T-helper 2 cell treated with Interferon-gamma antibody and Interleukin-4, amounts not matched to agents 100 ng/mL and 5 ng/mL, for 36 hours (primary cell): ENCODE data around the gene TBC1D8. TPM values are rescaled to one million over a fixed set of nuclear protein-coding genes. Genes with fewer than 3 reads are reported as not detected.
"Not testable (repeated sequence)": the region's sequence is repeated elsewhere in the genome, so short reads cannot be mapped to it uniquely, and the experiment has no call there.

ENCODE experiments used
- intact Hi-C: fragments of 100-400 bp; cut with micrococcal nuclease; formaldehyde crosslinking; loops from one replicate; pipeline ENCODE4 v1.15.1; 2023
- total RNA-seq: library from RNA; stranded (reverse); gene quantifications from 2 replicates; pipeline ENCODE4 v1.2.3, GENCODE V29; 2022

Gene TBC1D8
- total RNA-seq, 1 donor from 2014 or later: 0.66 TPM

DNA sequence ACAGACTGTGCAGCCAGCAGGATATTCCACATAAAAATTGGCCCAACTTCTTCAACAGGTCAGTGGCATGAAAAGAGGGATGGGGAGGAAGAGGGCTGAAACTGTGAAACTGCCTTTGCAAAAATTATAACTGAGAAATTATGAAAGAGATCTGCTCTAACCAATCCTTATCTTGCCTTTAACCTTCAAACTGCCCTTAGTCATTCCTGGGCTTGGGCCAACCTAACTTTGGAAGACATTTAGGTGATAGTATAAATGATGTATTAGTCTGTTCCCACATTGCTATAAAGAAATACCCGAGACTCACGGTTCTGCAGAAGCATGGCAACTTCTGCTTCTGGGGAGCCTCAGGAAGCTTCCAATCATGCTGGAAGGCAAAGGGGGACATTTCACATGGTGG lies 74.6 kb downstream of the TBC1D8 start:
- intact Hi-C loops: no loop called here

DNA sequence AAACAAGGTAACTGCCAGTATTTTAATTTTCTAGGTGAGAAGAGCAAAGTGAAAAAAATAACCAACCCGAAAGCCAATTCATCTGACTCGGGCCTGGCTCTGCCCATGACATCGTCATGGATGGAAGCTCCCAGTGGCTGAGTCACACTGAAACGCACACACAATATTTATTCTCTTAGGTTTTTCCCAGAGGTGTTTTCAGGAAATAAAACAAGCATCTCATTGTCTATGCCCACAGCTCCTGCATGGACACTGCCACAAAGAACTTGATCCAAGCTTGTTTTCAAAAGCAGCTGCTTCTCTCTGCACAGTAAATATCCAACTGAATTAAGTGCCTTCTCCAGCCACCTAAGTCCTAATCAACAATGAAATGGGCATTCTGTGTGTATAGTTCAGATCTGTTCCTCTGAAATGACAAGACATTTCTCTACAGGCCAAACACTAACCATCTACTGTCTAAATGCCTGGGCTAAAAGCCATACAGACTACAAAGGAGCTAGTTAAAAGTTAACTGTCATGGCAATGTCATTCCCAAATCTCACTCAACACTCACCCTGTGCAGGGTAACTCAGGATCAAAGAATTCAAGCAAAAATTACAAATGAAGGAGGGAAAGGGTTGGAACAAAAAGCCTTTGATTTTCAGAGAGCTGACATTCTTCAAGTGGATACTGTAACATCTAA lies 86.2 kb downstream of the TBC1D8 start:
- intact Hi-C loops: no loop called here

DNA sequence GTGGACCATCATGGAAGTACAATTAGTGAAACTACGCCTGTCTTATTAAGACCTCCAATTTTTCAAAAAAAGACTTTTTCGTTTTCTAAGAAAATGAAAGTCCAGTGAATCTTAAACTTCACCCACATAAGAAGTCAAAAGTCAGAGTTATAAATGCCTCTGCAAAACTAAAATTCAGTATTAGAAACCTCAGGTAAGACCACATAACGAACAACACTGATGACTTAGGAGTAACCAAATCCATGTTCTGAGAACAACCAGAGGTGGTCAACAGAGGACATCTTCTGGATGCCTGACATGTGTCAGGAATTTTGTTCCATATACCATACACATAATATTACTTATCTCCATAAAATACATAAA lies 86.7 kb downstream of the TBC1D8 start:
- intact Hi-C loops: no loop called here

DNA sequence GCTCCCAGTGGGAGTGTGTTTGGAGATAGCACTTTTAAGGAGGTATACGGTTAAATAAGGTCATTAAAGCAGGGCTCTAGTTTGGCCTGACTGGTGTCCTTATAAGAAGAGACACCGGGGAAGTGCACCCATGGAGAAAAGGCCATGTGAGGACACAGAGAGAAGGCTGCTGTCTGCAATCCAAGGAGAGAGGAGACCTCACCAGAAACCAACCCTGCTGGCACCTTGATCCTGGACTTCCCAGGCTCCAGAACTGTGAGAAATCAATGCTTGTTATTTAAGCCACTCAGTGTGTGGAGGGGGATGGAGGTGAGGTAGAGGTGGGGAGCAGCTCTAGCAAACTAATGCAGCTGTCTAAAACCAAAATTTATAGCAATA lies 87.1 kb downstream of the TBC1D8 start:
- intact Hi-C loops: no loop called here

DNA sequence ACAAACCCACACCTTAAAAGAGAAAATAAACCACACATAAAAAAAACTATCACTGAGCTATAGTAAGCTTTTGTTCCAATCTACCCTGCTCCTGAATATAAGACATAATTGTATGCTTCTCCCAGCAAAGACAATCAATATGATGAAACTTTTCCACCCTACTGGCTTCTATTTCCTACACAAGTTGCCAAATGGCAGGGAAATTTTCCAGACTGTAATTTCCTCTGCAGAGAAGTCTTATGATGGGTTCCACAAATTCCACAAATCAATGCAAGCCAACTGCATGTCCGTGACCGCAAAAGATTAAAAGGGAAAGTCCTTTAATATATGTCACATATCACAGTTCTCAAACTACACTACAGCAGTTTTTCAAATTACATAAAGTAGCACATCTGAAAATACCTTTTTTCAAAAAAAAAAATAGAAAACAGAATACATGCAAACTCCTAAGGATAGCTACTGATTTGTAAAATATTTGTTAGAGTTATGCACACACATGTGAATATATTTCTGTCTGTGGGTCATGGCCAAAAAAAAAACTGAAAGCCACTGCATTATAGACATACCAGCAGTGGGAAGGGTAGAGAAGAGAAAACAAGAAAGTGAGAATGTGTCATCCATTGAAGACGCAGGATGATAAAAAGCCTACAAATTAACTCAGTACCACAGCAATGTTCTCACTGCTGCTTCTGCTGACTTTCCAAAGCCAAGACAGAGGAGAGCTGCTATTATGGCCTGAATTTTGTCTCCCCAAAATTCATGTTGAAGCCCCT lies 87.6 kb downstream of the TBC1D8 start:
- intact Hi-C loops: no loop called here

- intact Hi-C loops: no loop called here
Observed at GRCh38 chr2:101058386-101058785, 92.8 kb downstream of the TBC1D8 start.

- intact Hi-C loops: no loop called here
Observed at GRCh38 chr2:101057051-101057933, 93.9 kb downstream of the TBC1D8 start.

GRCh38 chr2:101053117-101053516 lies 98.1 kb downstream of the TBC1D8 start:
- intact Hi-C loops: no loop called here

- intact Hi-C loops: no loop called here
Observed at GRCh38 chr2:101052147-101052546, 99.0 kb downstream of the TBC1D8 start.

GRCh38 chr2:101050886-101051285 lies 100.3 kb downstream of the TBC1D8 start:
- intact Hi-C loops: not testable (repeated sequence)

DNA sequence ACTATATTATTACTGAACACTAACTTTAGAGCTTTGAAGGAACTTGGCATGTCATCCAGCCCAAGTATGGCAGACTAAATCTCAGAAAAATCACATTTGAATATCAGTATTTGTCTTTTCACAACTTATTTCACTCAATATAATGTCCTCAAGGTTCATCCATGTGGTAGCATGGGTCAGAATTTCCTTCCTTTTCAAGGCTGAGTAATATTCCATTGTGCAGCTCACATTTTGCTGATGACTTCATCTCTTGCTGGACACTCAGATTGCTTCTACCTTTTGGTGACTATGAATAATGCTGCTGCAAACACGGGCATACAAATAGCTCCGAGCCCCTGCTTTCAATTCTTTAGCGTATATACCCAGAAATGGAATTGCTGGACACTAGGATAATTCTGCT lies 102.4 kb downstream of the TBC1D8 start:
- intact Hi-C loops: no loop called here

GRCh38 chr2:101047774-101048173 lies 103.4 kb downstream of the TBC1D8 start:
- intact Hi-C loops: no loop called here

GRCh38 chr2:101047075-101047766 lies 104.0 kb downstream of the TBC1D8 start:
- intact Hi-C loops: no loop called here

- intact Hi-C loops: no loop called here
Observed at GRCh38 chr2:101045330-101045729, 105.9 kb downstream of the TBC1D8 start.

DNA sequence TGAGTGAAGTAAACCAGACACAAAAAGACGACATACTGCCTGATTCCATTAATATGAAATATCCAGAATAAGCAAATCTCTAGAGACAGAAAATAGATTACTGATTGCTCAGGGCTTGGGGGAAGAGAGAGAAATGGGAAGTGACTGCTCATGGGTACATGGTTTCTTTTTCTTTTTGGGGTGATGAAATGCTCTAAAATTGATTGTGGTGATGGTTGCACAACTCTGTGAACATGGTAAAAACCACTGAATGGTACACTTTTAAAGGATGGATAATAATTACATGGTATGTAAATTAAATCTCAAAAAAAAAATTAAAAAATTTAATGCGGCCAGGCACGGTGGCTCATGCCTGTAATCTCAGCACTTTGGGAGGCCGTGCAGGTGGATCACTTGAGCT lies 109.8 kb downstream of the TBC1D8 start:
- intact Hi-C loops: no loop called here

DNA sequence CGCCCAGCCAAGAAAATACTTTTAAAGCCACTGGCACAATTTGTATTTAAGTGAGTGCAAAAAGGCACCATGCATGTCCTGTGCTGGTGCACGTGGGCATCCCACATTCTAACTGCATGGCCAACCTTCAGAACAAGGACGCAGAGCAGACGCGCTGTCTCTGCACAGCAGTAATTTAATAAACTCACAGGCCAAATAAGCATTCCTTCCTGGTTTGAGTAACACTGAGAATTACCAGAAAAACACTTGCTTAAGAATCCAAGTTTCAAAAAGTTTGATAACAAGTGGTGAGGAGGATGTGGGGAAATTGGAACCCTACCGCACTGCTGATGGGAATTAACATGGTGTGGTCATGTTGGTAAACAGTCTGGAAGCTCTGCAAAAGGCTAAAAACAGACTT lies 110.4 kb downstream of the TBC1D8 start:
- intact Hi-C loops: no loop called here

GRCh38 chr2:101040072-101040471 lies 111.1 kb downstream of the TBC1D8 start:
- intact Hi-C loops: no loop called here

GRCh38 chr2:101038455-101039255 lies 112.5 kb downstream of the TBC1D8 start:
- intact Hi-C loops: loop anchor here (1.0 kb wide), 1 partner anchor 167 kb away; no protein-coding TSS in a partner anchor

GRCh38 chr2:101037161-101037755 lies 113.9 kb downstream of the TBC1D8 start:
- intact Hi-C loops: no loop called here

- intact Hi-C loops: no loop called here
Observed at GRCh38 chr2:101036562-101036961, 114.6 kb downstream of the TBC1D8 start.
